ENCODE data around the gene PRKRA.

GRCh38 chr2:178473931-178474330, 23.0 kb upstream of the PRKRA start:
- TF ChIP-seq CTCF (conservative IDR thresholded peaks at IDR 0.05; ENCODE audit: low read depth, low read length): no peak
- TF ChIP-seq EZH2 (IDR thresholded peaks at IDR 0.05; ENCODE audit: borderline replicate concordance, low read depth, low read length, poor library complexity, severe bottlenecking): no peak

Measured in A673 (cell line).